ENCODE results near the gene SYT1. TPM values are rescaled to one million over a fixed set of nuclear protein-coding genes. Genes with fewer than 3 reads are reported as not detected.

SYT1 gene
- polyA plus RNA-seq, 3 donors = 0.72 TPM; not detected in 2

DNA sequence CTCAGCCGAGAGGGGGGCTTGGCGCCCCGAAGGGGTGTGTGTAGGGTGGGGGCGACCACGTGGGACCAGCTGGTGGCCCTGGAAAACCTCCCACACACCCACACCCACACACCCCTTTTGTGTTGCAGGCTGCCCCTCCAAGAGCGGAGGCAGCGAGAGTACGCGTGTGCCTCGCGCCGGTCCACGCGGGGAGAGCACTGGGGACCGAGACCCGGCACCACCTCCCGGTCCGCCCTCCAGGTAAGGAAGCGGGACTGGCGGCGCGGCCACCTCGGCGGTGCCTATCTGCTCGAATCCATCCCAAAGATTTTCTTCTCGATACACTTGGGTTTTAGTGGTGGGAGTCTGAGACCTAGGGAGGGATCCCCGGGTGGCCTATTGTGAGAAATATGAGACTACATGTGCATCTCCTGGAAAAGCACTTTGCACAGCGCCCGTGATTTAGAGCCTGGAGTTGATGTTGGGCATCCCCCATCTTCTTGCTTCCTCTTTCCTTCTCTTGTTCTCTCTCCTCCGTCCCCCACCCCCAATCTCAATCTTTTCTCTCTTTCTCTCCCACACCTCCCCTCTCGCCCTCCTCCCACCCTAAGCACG lies 393 bp downstream of the SYT1 start:
- Mint-ChIP-seq H3K36me3 (no peaks in the 10 kb centered on the region), H3K4me1 (peaks cover 3% of the 10 kb centered on the region), H3K4me3 (peak overlapping the region in 1 of 2 donors; percentile 82), H3K27ac (no peak overlapping the region), H3K27me3 (ENCODE audit: low read depth in 3 of 3) (peaks cover 36 to 41% (median 39%) of the 10 kb centered on the region in 3 donors), H3K9me3 (peaks cover 0 to 15% (median 13%) of the 10 kb centered on the region in 7 donors)
- TF ChIP-seq, protein P1, sequence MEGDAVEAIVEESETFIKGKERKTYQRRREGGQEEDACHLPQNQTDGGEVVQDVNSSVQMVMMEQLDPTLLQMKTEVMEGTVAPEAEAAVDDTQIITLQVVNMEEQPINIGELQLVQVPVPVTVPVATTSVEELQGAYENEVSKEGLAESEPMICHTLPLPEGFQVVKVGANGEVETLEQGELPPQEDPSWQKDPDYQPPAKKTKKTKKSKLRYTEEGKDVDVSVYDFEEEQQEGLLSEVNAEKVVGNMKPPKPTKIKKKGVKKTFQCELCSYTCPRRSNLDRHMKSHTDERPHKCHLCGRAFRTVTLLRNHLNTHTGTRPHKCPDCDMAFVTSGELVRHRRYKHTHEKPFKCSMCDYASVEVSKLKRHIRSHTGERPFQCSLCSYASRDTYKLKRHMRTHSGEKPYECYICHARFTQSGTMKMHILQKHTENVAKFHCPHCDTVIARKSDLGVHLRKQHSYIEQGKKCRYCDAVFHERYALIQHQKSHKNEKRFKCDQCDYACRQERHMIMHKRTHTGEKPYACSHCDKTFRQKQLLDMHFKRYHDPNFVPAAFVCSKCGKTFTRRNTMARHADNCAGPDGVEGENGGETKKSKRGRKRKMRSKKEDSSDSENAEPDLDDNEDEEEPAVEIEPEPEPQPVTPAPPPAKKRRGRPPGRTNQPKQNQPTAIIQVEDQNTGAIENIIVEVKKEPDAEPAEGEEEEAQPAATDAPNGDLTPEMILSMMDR (IDR thresholded peaks at IDR 0.05) = no peak
- no peak overlapping the region for H2AFZ ChIP-seq (ENCODE audit: insufficient read depth, low read depth, low read length, poor library complexity, severe bottlenecking)
- peaks cover 23 to 56% of the 10 kb centered on the region in 2 donors for H3K27me3 ChIP-seq (ENCODE audit: control insufficient read depth in 2 of 2, insufficient read depth in 2 of 2, low read length in 2 of 2)
- peaks cover 0 to 20% of the 10 kb centered on the region in 2 donors for H3K9me3 ChIP-seq (replicated peaks in 1 of 2; ENCODE audit: control insufficient read depth in 1 of 2, insufficient read depth in 1 of 2, low read length in 2 of 2)
- under 1% methylated on average over 12 of the region's 32 CpGs for WGBS (ENCODE audit: insufficient coverage)
- intact Hi-C loops (cut with micrococcal nuclease) = no loop called here
- H3K36me3 ChIP-seq (replicated peaks in 1 of 2; ENCODE audit: control insufficient read depth in 1 of 2, insufficient read depth in 2 of 2, low read length in 2 of 2) = no peaks in the 10 kb centered on the region
- H4K20me1 ChIP-seq (ENCODE audit: insufficient read depth, low read length) = no peaks in the 10 kb centered on the region
- no peak overlapping the region for H3K4me3 ChIP-seq (replicated peaks in 1 of 3; ENCODE audit: low read depth in 2 of 3, low read length in 3 of 3)
- no peak overlapping the region for H3K27ac ChIP-seq (ENCODE audit: low read depth in 1 of 2, low read length in 2 of 2)
- no peaks in the 10 kb centered on the region for H3K79me2 ChIP-seq (ENCODE audit: insufficient read depth, low read length)
- H3K9ac ChIP-seq (ENCODE audit: insufficient read depth, low read length, poor library complexity, severe bottlenecking) = no peak overlapping the region
- no peak overlapping the region for H3K4me2 ChIP-seq (replicated peaks; ENCODE audit: extremely low read depth, low read length, poor library complexity, severe bottlenecking)
- DNase-seq = no peak
- H3K4me1 ChIP-seq (ENCODE audit: control insufficient read depth in 1 of 2, insufficient read depth in 2 of 2, low read length in 2 of 2) = no peaks in the 10 kb centered on the region

DNA sequence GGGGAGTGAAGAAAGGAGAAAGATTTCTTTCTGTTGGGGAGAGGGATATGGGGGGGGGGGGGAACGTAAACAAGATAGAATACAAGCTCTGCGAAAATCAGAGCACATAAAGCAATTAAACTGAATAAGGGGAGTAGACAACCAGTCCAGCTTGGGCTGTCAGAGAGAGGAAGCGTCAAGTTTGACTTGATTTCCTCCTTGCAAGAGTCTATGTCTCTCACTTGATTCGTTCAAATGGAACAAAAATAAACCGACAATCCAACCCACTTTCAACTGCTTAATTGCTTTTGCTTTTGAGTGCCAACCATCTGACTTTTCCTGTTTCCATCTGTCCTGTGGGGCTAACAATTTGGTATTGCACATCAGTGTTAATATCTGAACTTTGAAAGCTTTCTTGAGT lies 942 bp downstream of the SYT1 start:
- H2AFZ ChIP-seq (ENCODE audit: insufficient read depth, low read depth, low read length, poor library complexity, severe bottlenecking) = no peak overlapping the region
- H3K27me3 ChIP-seq (ENCODE audit: control insufficient read depth in 2 of 2, insufficient read depth in 2 of 2, low read length in 2 of 2) = peaks cover 23 to 56% of the 10 kb centered on the region in 2 donors
- H3K4me2 ChIP-seq (replicated peaks; ENCODE audit: extremely low read depth, low read length, poor library complexity, severe bottlenecking) = no peak overlapping the region
- H3K4me3 ChIP-seq (replicated peaks in 1 of 3; ENCODE audit: low read depth in 2 of 3, low read length in 3 of 3) = no peak overlapping the region
- peaks cover 0 to 20% of the 10 kb centered on the region in 2 donors for H3K9me3 ChIP-seq (replicated peaks in 1 of 2; ENCODE audit: control insufficient read depth in 1 of 2, insufficient read depth in 1 of 2, low read length in 2 of 2)
- WGBS (ENCODE audit: insufficient coverage) = no CpG with 5 or more reads among the region's 5 CpGs
- H3K79me2 ChIP-seq (ENCODE audit: insufficient read depth, low read length) = no peaks in the 10 kb centered on the region
- no peak for DNase-seq
- H4K20me1 ChIP-seq (ENCODE audit: insufficient read depth, low read length) = no peaks in the 10 kb centered on the region
- H3K4me1 ChIP-seq (ENCODE audit: control insufficient read depth in 1 of 2, insufficient read depth in 2 of 2, low read length in 2 of 2) = no peaks in the 10 kb centered on the region
- Mint-ChIP-seq H3K4me3 (no peak overlapping the region), H3K9me3 (peaks cover 0 to 15% (median 13%) of the 10 kb centered on the region in 7 donors), H3K27me3 (ENCODE audit: low read depth in 3 of 3) (peaks cover 36 to 41% (median 37%) of the 10 kb centered on the region in 3 donors), H3K36me3 (no peaks in the 10 kb centered on the region), H3K4me1 (peaks cover 3% of the 10 kb centered on the region), H3K27ac (no peak overlapping the region)
- intact Hi-C loops (cut with micrococcal nuclease) = no loop called here
- no peaks in the 10 kb centered on the region for H3K36me3 ChIP-seq (replicated peaks in 1 of 2; ENCODE audit: control insufficient read depth in 1 of 2, insufficient read depth in 2 of 2, low read length in 2 of 2)
- no peak overlapping the region for H3K9ac ChIP-seq (ENCODE audit: insufficient read depth, low read length, poor library complexity, severe bottlenecking)
- no peak overlapping the region for H3K27ac ChIP-seq (ENCODE audit: low read depth in 1 of 2, low read length in 2 of 2)
- TF ChIP-seq, protein P1 (IDR thresholded peaks at IDR 0.05) = no peak

All from CD14-positive monocyte (primary cell).